Peyer's patch (tissue), 4 donors: ENCODE data around the gene PTGER4.

Experiments used
- POLR2A ChIP-seq, 2 donors: fragments of 450-650 bp; IDR thresholded peaks; one replicate each; pipeline ENCODE4 v1.5.1; 2017; ENCODE audit warnings: antibody characterized with exemption in 2 of 2, mild to moderate bottlenecking in 2 of 2, moderate library complexity in 2 of 2
- TF ChIP-seq, protein P1 (sequence below), 6 experiments: fragments of 450-650 bp in 4 of 6; fragments of 200-600 bp in 2 of 6; sonication (generic) in 1 of 6; IDR thresholded peaks; one replicate each; pipeline ENCODE4 v1.5.1; 2017 to 2019; ENCODE audit warnings: antibody characterized with exemption in 6 of 6, mild to moderate bottlenecking in 3 of 6, moderate library complexity in 1 of 6

GRCh38 chr5:40648150-40648549, 31.6 kb upstream of the PTGER4 start:
- TF ChIP-seq, protein P1, sequence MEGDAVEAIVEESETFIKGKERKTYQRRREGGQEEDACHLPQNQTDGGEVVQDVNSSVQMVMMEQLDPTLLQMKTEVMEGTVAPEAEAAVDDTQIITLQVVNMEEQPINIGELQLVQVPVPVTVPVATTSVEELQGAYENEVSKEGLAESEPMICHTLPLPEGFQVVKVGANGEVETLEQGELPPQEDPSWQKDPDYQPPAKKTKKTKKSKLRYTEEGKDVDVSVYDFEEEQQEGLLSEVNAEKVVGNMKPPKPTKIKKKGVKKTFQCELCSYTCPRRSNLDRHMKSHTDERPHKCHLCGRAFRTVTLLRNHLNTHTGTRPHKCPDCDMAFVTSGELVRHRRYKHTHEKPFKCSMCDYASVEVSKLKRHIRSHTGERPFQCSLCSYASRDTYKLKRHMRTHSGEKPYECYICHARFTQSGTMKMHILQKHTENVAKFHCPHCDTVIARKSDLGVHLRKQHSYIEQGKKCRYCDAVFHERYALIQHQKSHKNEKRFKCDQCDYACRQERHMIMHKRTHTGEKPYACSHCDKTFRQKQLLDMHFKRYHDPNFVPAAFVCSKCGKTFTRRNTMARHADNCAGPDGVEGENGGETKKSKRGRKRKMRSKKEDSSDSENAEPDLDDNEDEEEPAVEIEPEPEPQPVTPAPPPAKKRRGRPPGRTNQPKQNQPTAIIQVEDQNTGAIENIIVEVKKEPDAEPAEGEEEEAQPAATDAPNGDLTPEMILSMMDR (IDR thresholded peaks at IDR 0.05) = no peak
- TF ChIP-seq POLR2A (IDR thresholded peaks at IDR 0.05) = no peak
